Neural crest cell (in vitro differentiated cells): ENCODE measurements around the gene SNED1. TPM values are rescaled to one million over a fixed set of nuclear protein-coding genes. Genes with fewer than 3 reads are reported as not detected.
A peak's percentile ranks its signal among the peaks of the same experiment; 100 is the strongest.

Experiments used
- DNase-seq: peaks from one replicate; pipeline ENCODE4 v3.0.0; 2021; ENCODE audit warnings: low read depth, mixed read lengths, low spot score
- H3K27ac Mint-ChIP-seq: one replicate; pipeline ENCODE4 v1.8.0; 2021; ENCODE audit warnings: mild to moderate bottlenecking, mixed read lengths; ENCODE audit not compliant: unreplicated experiment
- H3K27me3 Mint-ChIP-seq: 2 replicates; pipeline ENCODE4 v1.8.0; 2021; ENCODE audit warnings: low read depth, mild to moderate bottlenecking, mixed read lengths
- H3K36me3 Mint-ChIP-seq: 2 replicates; pipeline ENCODE4 v1.8.0; 2021; ENCODE audit warnings: low read depth, mild to moderate bottlenecking, mixed read lengths
- H3K4me1 Mint-ChIP-seq: 2 replicates; pipeline ENCODE4 v1.8.0; 2021; ENCODE audit warnings: mixed read lengths
- H3K4me3 Mint-ChIP-seq: one replicate; pipeline ENCODE4 v1.8.0; 2021; ENCODE audit warnings: mild to moderate bottlenecking, mixed read lengths
- H3K9me3 Mint-ChIP-seq: 2 replicates; pipeline ENCODE4 v1.8.0; 2021; ENCODE audit warnings: mixed read lengths
- CTCF ChIP-seq: fragments of 200-600 bp; sonication (generic); conservative IDR thresholded peaks from 2 replicates; pipeline ENCODE4 v1.5.0; 2021; ENCODE audit warnings: antibody characterized with exemption, mild to moderate bottlenecking
- total RNA-seq: library from RNA; stranded (reverse); gene quantifications from 2 replicates; pipeline ENCODE4 v1.2.1, GENCODE V29; 2021

The SNED1 gene
- total RNA-seq, 1 donor from 2014 or later = 0.30 TPM

- no peaks in the 10 kb centered on the region for H3K4me1 Mint-ChIP-seq
- peaks cover 30% of the 10 kb centered on the region for H3K36me3 Mint-ChIP-seq
- TF ChIP-seq CTCF = no peak
- no peak for DNase-seq
- H3K27me3 Mint-ChIP-seq = no peaks in the 10 kb centered on the region
- H3K4me3 Mint-ChIP-seq = no peak overlapping the region
- H3K9me3 Mint-ChIP-seq = peaks cover 4% of the 10 kb centered on the region
- H3K27ac Mint-ChIP-seq = no peak overlapping the region
Measured at GRCh38 chr2:241084856-241085444, 86.5 kb downstream of the SNED1 start.

DNA sequence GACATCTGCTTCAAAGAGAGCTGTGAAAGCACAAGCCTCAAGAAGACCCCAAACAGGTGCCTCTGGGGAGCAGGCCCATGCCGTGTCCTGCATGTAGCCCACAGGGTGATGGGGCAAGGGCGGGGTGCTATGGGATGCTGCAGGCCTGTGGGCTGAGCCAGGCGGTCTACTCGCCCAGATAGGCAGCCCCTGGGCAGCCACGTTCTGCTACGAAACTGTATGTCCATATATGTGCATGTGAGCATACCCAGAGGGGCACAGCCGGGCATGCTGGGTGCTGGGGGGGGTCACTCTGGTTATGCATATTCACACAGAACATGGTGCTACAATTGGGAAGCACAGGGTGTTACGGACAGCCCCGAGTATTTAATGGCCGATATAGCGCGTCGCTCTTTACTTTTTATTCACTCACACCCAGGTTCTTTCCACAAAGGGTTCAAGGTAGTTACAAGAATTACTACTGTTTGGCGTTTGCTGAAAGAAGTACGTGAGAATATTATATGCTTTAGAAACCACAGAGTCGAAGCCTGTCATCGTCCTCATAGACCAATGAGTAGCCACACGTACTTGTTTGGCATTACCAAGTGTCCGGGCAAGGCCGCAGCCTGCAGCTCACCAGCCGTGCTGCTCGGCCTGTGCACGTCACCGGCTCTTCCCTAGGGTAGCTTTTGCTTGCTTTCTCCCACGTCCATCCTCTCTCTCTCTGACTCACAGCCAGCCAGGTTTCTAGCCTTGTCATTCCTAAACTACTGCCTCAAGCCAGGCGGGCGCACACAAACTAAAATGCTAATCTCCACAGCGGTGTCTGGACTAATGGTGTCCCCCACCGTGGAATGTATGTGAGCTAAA, 89.2 kb downstream of the SNED1 start:
- Mint-ChIP-seq H3K9me3 (peaks cover 4% of the 10 kb centered on the region), H3K27me3 (no peaks in the 10 kb centered on the region), H3K27ac (no peak overlapping the region), H3K4me3 (no peak overlapping the region), H3K4me1 (no peaks in the 10 kb centered on the region), H3K36me3 (peaks cover 30% of the 10 kb centered on the region)
- DNase-seq = no peak
- TF ChIP-seq CTCF = no peak

DNA sequence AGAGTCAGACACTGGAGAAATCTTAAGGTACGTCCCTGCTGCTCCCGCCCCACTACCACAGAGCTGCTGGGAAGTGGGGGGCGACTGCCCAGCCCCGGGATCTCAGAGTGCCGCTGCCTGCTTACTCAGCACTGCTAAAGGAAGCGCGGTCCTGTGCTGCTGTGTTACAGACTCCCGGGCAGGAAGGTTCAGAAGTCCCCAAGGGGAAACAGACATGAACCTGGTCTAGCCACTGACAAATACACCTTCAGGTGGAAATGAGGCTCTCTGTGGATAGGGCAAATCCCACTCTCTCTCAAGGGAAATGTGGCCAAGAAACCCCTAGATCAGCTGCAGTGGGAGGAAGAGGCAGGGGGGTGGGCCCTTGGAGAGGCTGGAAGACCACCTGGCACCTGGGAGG, 90.0 kb downstream of the SNED1 start:
- Mint-ChIP-seq H3K4me3 (no peak overlapping the region), H3K27me3 (no peaks in the 10 kb centered on the region)

DNA sequence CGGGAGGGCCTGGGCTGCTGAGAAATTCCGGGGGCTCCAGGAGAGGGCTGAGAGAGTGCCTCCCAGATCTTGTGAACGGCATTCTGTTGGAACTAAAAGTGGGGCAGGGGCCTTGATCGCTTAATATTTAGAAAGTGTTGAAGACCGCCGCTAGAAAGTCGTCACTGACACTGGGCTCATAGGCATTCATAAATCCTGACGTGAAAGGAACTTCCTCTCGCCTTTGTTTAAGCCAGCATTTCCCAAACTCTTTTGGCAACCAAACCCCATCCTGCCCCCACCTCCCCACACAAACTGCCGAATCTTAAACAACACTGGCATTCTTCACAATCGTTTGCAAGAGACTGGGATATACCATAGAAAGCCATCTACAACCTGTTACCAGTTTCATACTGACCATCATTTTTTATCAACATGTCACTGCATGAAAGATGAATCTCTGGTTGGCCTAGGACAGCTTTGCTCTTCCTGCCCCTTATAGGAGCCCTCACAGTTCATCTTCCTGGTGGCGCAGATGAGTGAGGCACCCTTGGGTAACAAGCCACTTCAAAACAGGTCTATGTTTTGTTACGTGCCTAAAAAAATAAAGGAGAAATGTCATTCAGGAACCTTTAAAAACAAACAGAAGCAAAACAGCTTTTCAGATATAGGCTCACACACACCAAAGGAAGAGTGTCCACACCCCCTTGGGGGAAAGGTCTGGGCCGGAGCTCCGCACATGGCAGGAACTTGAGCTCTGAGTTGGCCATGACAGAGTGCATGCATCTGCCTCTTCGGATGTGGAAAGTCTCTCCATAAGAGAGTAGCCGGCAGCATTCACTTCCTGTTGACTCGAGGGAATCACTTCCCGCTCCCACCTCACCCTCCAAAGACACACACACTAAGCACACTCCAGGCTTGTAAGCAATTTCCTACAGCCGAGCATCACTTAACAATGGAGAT, 90.6 kb downstream of the SNED1 start:
- DNase-seq = no peak
- H3K27ac Mint-ChIP-seq = peak overlapping the region; percentile 27
- no peaks in the 10 kb centered on the region for H3K27me3 Mint-ChIP-seq
- H3K36me3 Mint-ChIP-seq = peaks cover 24% of the 10 kb centered on the region
- H3K4me3 Mint-ChIP-seq = no peak overlapping the region
- no peaks in the 10 kb centered on the region for H3K4me1 Mint-ChIP-seq
- peaks cover 4% of the 10 kb centered on the region for H3K9me3 Mint-ChIP-seq
- no peak for TF ChIP-seq CTCF

More for the DNA sequence above, 90.0 kb downstream of the SNED1 start:
- TF ChIP-seq CTCF = no peak
- DNase-seq = no peak
- Mint-ChIP-seq H3K9me3 (peaks cover 4% of the 10 kb centered on the region), H3K27ac (no peak overlapping the region), H3K4me1 (no peaks in the 10 kb centered on the region), H3K36me3 (peaks cover 24% of the 10 kb centered on the region)

DNA sequence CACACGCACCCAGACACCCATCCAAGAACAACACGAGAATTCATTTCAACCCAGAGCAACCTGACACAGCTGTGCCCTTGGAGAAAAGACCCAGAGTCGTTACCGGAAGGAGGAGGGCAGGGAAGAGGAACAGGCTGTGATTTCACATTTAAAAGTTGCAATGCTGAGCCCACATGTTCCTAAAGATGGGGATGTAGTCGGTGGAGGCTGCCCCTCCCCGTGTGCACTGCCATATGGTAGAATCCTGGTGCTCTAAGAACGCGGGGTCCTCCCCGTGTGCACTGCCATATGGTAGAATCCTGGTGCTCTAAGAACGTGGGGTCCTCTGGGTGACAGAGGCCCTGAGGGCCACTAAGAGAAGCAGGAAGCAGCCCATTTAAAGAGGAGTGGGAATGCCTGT, 92.8 kb downstream of the SNED1 start:
- Mint-ChIP-seq H3K4me3 (no peak overlapping the region), H3K27me3 (no peaks in the 10 kb centered on the region), H3K27ac (no peak overlapping the region), H3K36me3 (peaks cover 16% of the 10 kb centered on the region), H3K4me1 (no peaks in the 10 kb centered on the region), H3K9me3 (peaks cover 2% of the 10 kb centered on the region)
- no peak for TF ChIP-seq CTCF
- no peak for DNase-seq
